Cardiac muscle cell (in vitro differentiated cells and primary cell): ENCODE measurements around the gene SIGLEC9. TPM values are rescaled to one million over a fixed set of nuclear protein-coding genes. Genes with fewer than 3 reads are reported as not detected.

Experiments
- DNase-seq, 2 donors: peaks; one replicate each; pipeline versions ENCODE4 v3.0.0 to v3.0.0-alpha.2; 2010 to 2017; ENCODE audit warnings: low read depth in 1 of 2, low spot score in 1 of 2
- H3K27ac ChIP-seq: fragments of 200-600 bp; sonication (generic); 2 replicates; pipeline ENCODE4 v1.5.1; 2016
- H3K27me3 ChIP-seq: fragments of 200-600 bp; sonication (generic); 2 replicates; pipeline ENCODE4 v1.6.0; 2016; ENCODE audit warnings: control low read depth
- H3K36me3 ChIP-seq: fragments of 200-600 bp; sonication (generic); 2 replicates; pipeline ENCODE4 v1.5.1; 2016; ENCODE audit warnings: control low read depth
- H3K4me1 ChIP-seq: fragments of 200-600 bp; sonication (generic); 2 replicates; pipeline ENCODE4 v1.8.1; 2017; ENCODE audit warnings: low read depth, mild to moderate bottlenecking, mixed run types
- H3K4me3 ChIP-seq: fragments of 200-600 bp; sonication (generic); 2 replicates; pipeline ENCODE4 v1.5.1; 2016; ENCODE audit warnings: mild to moderate bottlenecking
- H3K9me3 ChIP-seq: fragments of 200-600 bp; sonication (generic); 2 replicates; pipeline ENCODE4 v1.5.1; 2017; ENCODE audit warnings: low read depth, mild to moderate bottlenecking, control low read depth
- CTCF ChIP-seq: IDR thresholded peaks from 2 replicates; pipeline ENCODE4 v1.5.1; 2012; ENCODE audit warnings: low read depth, mild to moderate bottlenecking, low read length
- polyA plus RNA-seq: library from polyadenylated mRNA; unstranded; fragments of >200 nt; fragmentation: Nextera tagmentation; extraction: Ambion mirVana; gene quantifications from 2 replicates; pipeline ENCODE4 v1.2.1, GENCODE V29; 2016
- total RNA-seq: library from RNA; depleted of rRNA; stranded (reverse); fragments of >200 nt; gene quantifications from 2 replicates; pipeline ENCODE4 v1.2.3, GENCODE V29; 2016

The SIGLEC9 gene
- total RNA-seq (not detected in 2 replicates), polyA plus RNA-seq (not detected in 2 replicates)

GRCh38 chr19:51124729-51125128, at the start of gene SIGLEC9:
SIGLEC9 (plus strand) TSS chr19:51124906; CDS start chr19:51124975, 69 bp downstream.
- no peak for DNase-seq
- Histone ChIP-seq H3K4me1 (no peaks in the 10 kb centered on the region), H3K27me3 (no peaks in the 10 kb centered on the region), H3K9me3 (no peaks in the 10 kb centered on the region), H3K27ac (no peak within 1 kb of the TSS), H3K36me3 (no peaks in the 10 kb centered on the region), H3K4me3 (no peak within 1 kb of the TSS)
- TF ChIP-seq CTCF: no peak

- no peaks in the 10 kb centered on the region for H3K9me3 ChIP-seq
- no peaks in the 10 kb centered on the region for H3K36me3 ChIP-seq
- no peak overlapping the region for H3K27ac ChIP-seq
- no peak for DNase-seq
- no peaks in the 10 kb centered on the region for H3K27me3 ChIP-seq
- no peak for TF ChIP-seq CTCF
- H3K4me3 ChIP-seq: no peak overlapping the region
- H3K4me1 ChIP-seq: no peaks in the 10 kb centered on the region
These were observed 48.7 kb upstream of the SIGLEC9 start for GRCh38 chr19:51075998-51076397.

GRCh38 chr19:51076631-51077213, 48.0 kb upstream of the SIGLEC9 start:
- DNase-seq: no peak
- Histone ChIP-seq H3K36me3 (no peaks in the 10 kb centered on the region), H3K4me1 (no peaks in the 10 kb centered on the region), H3K27me3 (no peaks in the 10 kb centered on the region), H3K9me3 (no peaks in the 10 kb centered on the region), H3K4me3 (no peak overlapping the region), H3K27ac (no peak overlapping the region)
- no peak for TF ChIP-seq CTCF

GRCh38 chr19:51078104-51078503, 46.6 kb upstream of the SIGLEC9 start:
- no peaks in the 10 kb centered on the region for H3K4me1 ChIP-seq
- H3K27me3 ChIP-seq: no peaks in the 10 kb centered on the region
- DNase-seq: no peak
- H3K4me3 ChIP-seq: no peak overlapping the region
- no peaks in the 10 kb centered on the region for H3K36me3 ChIP-seq
- TF ChIP-seq CTCF: no peak
- no peak overlapping the region for H3K27ac ChIP-seq
- H3K9me3 ChIP-seq: no peaks in the 10 kb centered on the region

- H3K27ac ChIP-seq: no peak overlapping the region
- no peak overlapping the region for H3K4me3 ChIP-seq
- no peaks in the 10 kb centered on the region for H3K36me3 ChIP-seq
- H3K4me1 ChIP-seq: no peaks in the 10 kb centered on the region
- TF ChIP-seq CTCF: no peak
- DNase-seq: no peak
- peaks cover 4% of the 10 kb centered on the region for H3K27me3 ChIP-seq
- H3K9me3 ChIP-seq: no peaks in the 10 kb centered on the region
These were observed 46.0 kb upstream of the SIGLEC9 start for GRCh38 chr19:51078731-51079130.
